ENCODE data around the gene NUSAP1.

NUSAP1 gene

DNA sequence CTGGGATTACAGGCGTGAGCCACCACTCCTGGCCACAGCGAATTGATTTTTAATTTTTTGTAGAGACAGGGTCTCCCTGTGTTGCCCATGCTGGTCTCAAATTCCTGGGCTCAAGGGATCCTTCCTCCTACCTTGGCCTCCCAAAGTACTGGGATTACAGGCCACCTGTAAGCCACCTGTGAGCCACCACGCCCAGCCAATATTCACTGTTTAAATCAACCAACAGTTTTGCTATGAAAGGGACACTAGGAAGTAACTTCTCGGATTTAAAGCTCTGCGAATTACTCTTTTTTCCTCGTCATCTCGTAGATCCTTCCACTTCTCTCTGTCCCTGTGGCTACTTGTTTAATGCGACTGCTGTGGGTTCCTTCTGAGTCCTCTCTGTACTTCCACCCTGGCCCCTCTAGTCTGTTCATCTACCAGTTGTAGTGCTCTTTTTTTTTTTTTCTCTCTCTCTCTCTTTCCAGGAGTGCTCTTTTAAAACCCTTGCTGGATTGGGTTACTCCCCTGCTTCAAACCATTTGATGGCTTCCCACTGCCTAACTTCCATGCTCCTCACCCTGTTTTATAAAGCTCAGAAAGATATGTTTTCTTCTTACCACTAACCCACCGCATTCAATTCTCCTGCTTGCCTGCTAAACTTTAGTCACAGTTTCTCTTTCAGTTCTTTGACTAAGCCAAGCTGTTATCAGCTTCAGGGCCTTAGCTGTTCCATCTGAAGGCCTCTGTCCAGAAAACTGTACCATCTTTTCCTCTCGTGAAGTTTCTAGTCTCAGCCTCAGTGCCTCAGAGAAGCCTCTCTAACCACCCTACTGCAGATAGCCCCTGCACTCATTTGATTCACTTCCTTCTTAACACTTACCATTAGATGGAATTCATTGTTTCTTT, 96.6 kb downstream of the NUSAP1 start:
- TF ChIP-seq JUND (IDR thresholded peaks at IDR 0.05; ENCODE audit: low read depth): no peak

More for the DNA sequence above, 96.6 kb downstream of the NUSAP1 start:
- no peak for DNase-seq (ENCODE audit: low read depth in 1 of 2, low spot score in 1 of 2)
- in situ Hi-C loops (cut with HindIII; ENCODE audit: low pct_unique_long_range_greater_than_20kb, low sequenced_read_pairs): no loop called here

Measured in T47D (cell line).